Fibroblast of villous mesenchyme (primary cell): Measurements from ENCODE around the gene ATF7IP2. TPM values are rescaled to one million over a fixed set of nuclear protein-coding genes. Genes with fewer than 3 reads are reported as not detected.
A peak's percentile ranks its signal among the peaks of the same experiment; 100 is the strongest.
"Not testable (repeated sequence)": the region's sequence is repeated elsewhere in the genome, so short reads cannot be mapped to it uniquely, and the experiment has no call there.

Source experiments
- DNase-seq: peaks from one replicate; pipeline ENCODE4 v3.0.0-alpha.2; 2010; ENCODE audit warnings: low read depth
- H3K4me3 ChIP-seq: 2 replicates; pipeline ENCODE4 v1.5.1; 2011; ENCODE audit warnings: low read depth, mild to moderate bottlenecking, low read length
- CTCF ChIP-seq: IDR thresholded peaks from 2 replicates; pipeline ENCODE4 v1.5.1; 2012; ENCODE audit warnings: low read depth, mild to moderate bottlenecking, low read length; ENCODE audit not compliant: insufficient read depth
- total RNA-seq: library from RNA; depleted of rRNA; stranded (reverse); fragments of >200 nt; gene quantifications from 2 replicates; pipeline ENCODE4 v1.2.3, GENCODE V29; 2012

The ATF7IP2 gene
- total RNA-seq, 1 donor: 6.5 TPM

GRCh38 chr16:10428433-10429168 lies 42.7 kb downstream of the ATF7IP2 start:
- TF ChIP-seq CTCF: no peak
- no peak overlapping the region for H3K4me3 ChIP-seq
- DNase-seq: no peak

- not testable (repeated sequence) for DNase-seq, H3K4me3 ChIP-seq
These were observed 43.6 kb downstream of the ATF7IP2 start for GRCh38 chr16:10429299-10429969.

GRCh38 chr16:10441726-10442125 lies 55.9 kb downstream of the ATF7IP2 start:
- no peak overlapping the region for H3K4me3 ChIP-seq
- no peak for TF ChIP-seq CTCF
- no peak for DNase-seq

GRCh38 chr16:10447289-10447688 lies 61.4 kb downstream of the ATF7IP2 start:
- no peak for DNase-seq
- TF ChIP-seq CTCF: no peak
- H3K4me3 ChIP-seq: no peak overlapping the region

- not testable (repeated sequence) for DNase-seq, H3K4me3 ChIP-seq
These were observed 66.6 kb downstream of the ATF7IP2 start for GRCh38 chr16:10452208-10453158.

GRCh38 chr16:10453159-10453510 lies 67.3 kb downstream of the ATF7IP2 start:
- TF ChIP-seq CTCF: no peak
- H3K4me3 ChIP-seq: no peak overlapping the region
- no peak for DNase-seq

GRCh38 chr16:10465821-10466220 lies 80.0 kb downstream of the ATF7IP2 start:
- DNase-seq: peak; percentile 3
- TF ChIP-seq CTCF: no peak
- H3K4me3 ChIP-seq: no peak overlapping the region
